H1 (cell line): ENCODE data around the gene NTNG2. TPM values are rescaled to one million over a fixed set of nuclear protein-coding genes. Genes with fewer than 3 reads are reported as not detected.

Source experiments
- CTCF ChIA-PET: fragments of 300-600 bp; sonication (Branson Sonifier 250); formaldehyde crosslinking; loops from one replicate; lab custom pipeline; 2021; ENCODE audit not compliant: partially characterized antibody; lab: Charles Lee
- POLR2A ChIA-PET: fragments of 300-600 bp; sonication (Branson Sonifier 250); formaldehyde crosslinking; loops from one replicate; lab custom pipeline; 2021; ENCODE audit warnings: inconsistent platforms; ENCODE audit not compliant: partially characterized antibody; lab: Charles Lee
- DNase-seq, 2 experiments: peaks; one replicate each; pipeline versions ENCODE4 v3.0.0 to v3.0.0-alpha.2; 2010 to 2022; ENCODE audit warnings: low spot score in 2 of 2, low read depth in 1 of 2, mixed read lengths in 1 of 2
- FAIRE-seq: peaks from 2 replicates; lab custom pipeline; 2011; peaks lifted over from hg19 to GRCh38; lab: Jason Lieb, UNC
- H2AFZ ChIP-seq: 2 replicates; pipeline ENCODE4 v1.8.1; 2012; ENCODE audit warnings: low read length, inconsistent platforms
- H2AK5ac ChIP-seq: 2 replicates; pipeline ENCODE4 v1.6.1; 2013; ENCODE audit warnings: low read depth, low read length
- H2BK120ac ChIP-seq: replicated peaks from 2 replicates; pipeline ENCODE3; 2013; ENCODE audit warnings: low read depth, low read length, inconsistent platforms
- H2BK12ac ChIP-seq: 2 replicates; pipeline ENCODE4 v1.6.1; 2013; ENCODE audit warnings: low read depth, low read length
- H2BK15ac ChIP-seq: 2 replicates; pipeline ENCODE4 v1.6.1; 2013; ENCODE audit warnings: low read length
- H2BK20ac ChIP-seq: 2 replicates; pipeline ENCODE4 v1.6.1; 2013; ENCODE audit warnings: low read length
- H2BK5ac ChIP-seq: 2 replicates; pipeline ENCODE4 v1.6.1; 2013; ENCODE audit warnings: low read depth, low read length
- H3K14ac ChIP-seq: 2 replicates; pipeline ENCODE4 v1.6.1; 2013; ENCODE audit warnings: inconsistent platforms; ENCODE audit not compliant: insufficient read length
- H3K18ac ChIP-seq: 2 replicates; pipeline ENCODE4 v1.6.1; 2013; ENCODE audit warnings: low read length; ENCODE audit errors: extremely low read depth
- H3K23ac ChIP-seq: 2 replicates; pipeline ENCODE4 v1.6.1; 2013; ENCODE audit warnings: inconsistent platforms; ENCODE audit not compliant: insufficient read length
- H3K23me2 ChIP-seq: 2 replicates; pipeline ENCODE4 v1.6.1; 2013; ENCODE audit warnings: low read depth, low read length
- H3K27ac ChIP-seq: 2 replicates; pipeline ENCODE4 v1.6.1; 2011; ENCODE audit warnings: low read depth, low read length, inconsistent platforms
- H3K27me3 ChIP-seq, 4 experiments: replicated peaks in 1 of 4; 1 replicate in 1 of 4; 2 replicates in 3 of 4; pipeline versions ENCODE4 v1.6.1 to v1.8.1; 2011 to 2013; ENCODE audit warnings: low read length in 3 of 4, mild to moderate bottlenecking in 3 of 4, inconsistent platforms in 2 of 4, mixed read lengths in 2 of 4, moderate library complexity in 1 of 4; ENCODE audit not compliant: control insufficient read depth in 3 of 4, insufficient read depth in 3 of 4; ENCODE audit errors: extremely low read depth in 1 of 4
- H3K36me3 ChIP-seq, 4 experiments: 2 replicates each; pipeline versions ENCODE4 v1.6.1 to v1.8.1; 2011 to 2013; ENCODE audit warnings: mild to moderate bottlenecking in 4 of 4, low read length in 3 of 4, moderate library complexity in 2 of 4, control low read depth in 1 of 4, inconsistent platforms in 1 of 4; ENCODE audit not compliant: insufficient read depth in 4 of 4, control insufficient read depth in 2 of 4
- H3K4ac ChIP-seq: replicated peaks from 2 replicates; pipeline ENCODE3; 2013; ENCODE audit warnings: low read length, low read depth, mixed read lengths, inconsistent platforms; ENCODE audit not compliant: insufficient read length
- H3K4me1 ChIP-seq, 4 experiments: replicated peaks in 1 of 4; 1 replicate in 1 of 4; 2 replicates in 3 of 4; pipeline versions ENCODE4 v1.6.1 to v1.8.1; 2011 to 2013; ENCODE audit warnings: low read length in 3 of 4, inconsistent platforms in 2 of 4, mixed read lengths in 1 of 4; ENCODE audit not compliant: insufficient read depth in 4 of 4, control insufficient read depth in 3 of 4
- H3K4me2 ChIP-seq, 2 experiments: 2 replicates each; pipeline versions ENCODE4 v1.6.1 to v1.8.1; 2011 to 2013; ENCODE audit warnings: low read depth in 2 of 2, low read length in 2 of 2, control low read depth in 1 of 2, inconsistent platforms in 1 of 2, mild to moderate bottlenecking in 1 of 2; ENCODE audit not compliant: insufficient read depth in 1 of 2
- H3K4me3 ChIP-seq, 4 experiments: fragments of 200-600, 300-600 bp in 1 of 4; sonication (generic), shearing (Covaris generic), sonication (Bioruptor Twin) in 1 of 4; 2 replicates each; pipeline versions ENCODE4 v1.5.1 to v1.8.1; 2011 to 2016; ENCODE audit warnings: low read length in 4 of 4, low read depth in 3 of 4, control low read depth in 2 of 4, inconsistent platforms in 2 of 4, mild to moderate bottlenecking in 2 of 4, mixed read lengths in 1 of 4, moderate library complexity in 1 of 4; ENCODE audit not compliant: insufficient read depth in 2 of 4; ENCODE audit errors: extremely low read depth in 1 of 4
- H3K56ac ChIP-seq: replicated peaks from 2 replicates; pipeline ENCODE3; 2013; ENCODE audit warnings: low read depth, mild to moderate bottlenecking, mixed read lengths, low read length, inconsistent platforms; ENCODE audit not compliant: insufficient read length
- H3K79me1 ChIP-seq: 2 replicates; pipeline ENCODE4 v1.6.1; 2013; ENCODE audit warnings: low read depth, low read length, control low read depth
- H3K79me2 ChIP-seq, 2 experiments: 2 replicates each; pipeline versions ENCODE4 v1.6.1 to v1.8.1; 2012 to 2013; ENCODE audit warnings: low read length in 2 of 2, mild to moderate bottlenecking in 2 of 2, inconsistent platforms in 1 of 2; ENCODE audit not compliant: insufficient read depth in 2 of 2, control insufficient read depth in 1 of 2
- H3K9ac ChIP-seq, 4 experiments: replicated peaks in 1 of 4; 1 replicate in 1 of 4; 2 replicates in 3 of 4; pipeline versions ENCODE4 v1.6.1 to v1.8.1; 2011 to 2013; ENCODE audit warnings: low read depth in 3 of 4, low read length in 3 of 4, control low read depth in 2 of 4, mild to moderate bottlenecking in 2 of 4, moderate library complexity in 2 of 4, inconsistent platforms in 1 of 4; ENCODE audit errors: extremely low read depth in 1 of 4
- H3K9me3 ChIP-seq, 2 experiments: 2 replicates each; pipeline versions ENCODE4 v1.6.1 to v1.8.1; 2012 to 2013; ENCODE audit warnings: mild to moderate bottlenecking in 2 of 2, moderate library complexity in 2 of 2, control low read depth in 1 of 2, inconsistent platforms in 1 of 2, low read depth in 1 of 2, low read length in 1 of 2, mixed read lengths in 1 of 2; ENCODE audit not compliant: insufficient read depth in 2 of 2
- H4K20me1 ChIP-seq, 2 experiments: replicated peaks in 1 of 2; 2 replicates each; pipeline versions ENCODE3 to v1.8.1; 2011 to 2013; ENCODE audit warnings: inconsistent platforms in 2 of 2, low read length in 2 of 2, mild to moderate bottlenecking in 1 of 2; ENCODE audit not compliant: insufficient read depth in 2 of 2, control insufficient read depth in 1 of 2
- H4K5ac ChIP-seq: 2 replicates; pipeline ENCODE4 v1.6.1; 2013; ENCODE audit warnings: low read length, low read depth, mixed read lengths, inconsistent platforms; ENCODE audit not compliant: insufficient read length
- H4K8ac ChIP-seq: 2 replicates; pipeline ENCODE4 v1.8.0; 2013; ENCODE audit warnings: mild to moderate bottlenecking, moderate library complexity, low read length, inconsistent platforms; ENCODE audit not compliant: insufficient read depth; ENCODE audit errors: extremely low read depth
- H4K91ac ChIP-seq: replicated peaks from 2 replicates; pipeline ENCODE3; 2013; ENCODE audit warnings: low read length, mixed read lengths, inconsistent platforms; ENCODE audit not compliant: insufficient read length
- CTBP2 ChIP-seq: IDR thresholded peaks from 2 replicates; pipeline ENCODE4 v1.7.0; 2011; ENCODE audit warnings: borderline replicate concordance, mild to moderate bottlenecking, moderate library complexity, mixed read lengths, low read length; ENCODE audit not compliant: insufficient read depth, insufficient read length
- EP300 ChIP-seq, 2 experiments: IDR thresholded peaks; 1 replicate in 1 of 2; 2 replicates in 1 of 2; pipeline ENCODE4 v1.6.1; 2011 to 2012; ENCODE audit warnings: low read depth in 2 of 2, low read length in 2 of 2, mild to moderate bottlenecking in 2 of 2, borderline replicate concordance in 1 of 2, inconsistent platforms in 1 of 2, moderate library complexity in 1 of 2
- EZH2 ChIP-seq: fragments of 200-600 bp; sonication (generic); IDR thresholded peaks from 2 replicates; pipeline ENCODE4 v1.7.1; 2012; ENCODE audit warnings: low read depth, mild to moderate bottlenecking, moderate library complexity, low read length, inconsistent platforms; ENCODE audit not compliant: severe bottlenecking
- HDAC6 ChIP-seq: IDR thresholded peaks from one replicate; pipeline ENCODE4 v1.7.1; 2012; ENCODE audit warnings: low read depth, mild to moderate bottlenecking, inconsistent platforms, low read length, moderate library complexity
- KDM4A ChIP-seq: IDR thresholded peaks from one replicate; pipeline ENCODE4 v1.7.1; 2012; ENCODE audit warnings: low read depth, mild to moderate bottlenecking, moderate library complexity, low read length, inconsistent platforms; ENCODE audit not compliant: severe bottlenecking
- SAP30 ChIP-seq: fragments of 300-600 bp; sonication (generic); IDR thresholded peaks from 2 replicates; pipeline ENCODE4 v1.7.1; 2012; ENCODE audit warnings: low read length, moderate library complexity, mild to moderate bottlenecking, inconsistent platforms; ENCODE audit not compliant: insufficient read depth, insufficient replicate concordance
- SP1 ChIP-seq: IDR thresholded peaks from 2 replicates; pipeline ENCODE4 v1.6.1; 2011; ENCODE audit warnings: low read depth, low read length
- TBP ChIP-seq: IDR thresholded peaks from 2 replicates; pipeline ENCODE4 v1.6.1; 2011; ENCODE audit warnings: low read depth, low read length, improper control_type of control experiment
- USF2 ChIP-seq: IDR thresholded peaks from 2 replicates; pipeline ENCODE4 v1.6.1; 2011; ENCODE audit warnings: low read length, improper control_type of control experiment
- WGBS, 2 experiments: shearing (Covaris generic) in 1 of 2; methylation state at CpG; one replicate each; pipeline versions ENCODE4 v1.1.6 to v1.1.7; 2013 to 2015; ENCODE audit warnings: low lambda C conversion rate in 2 of 2, mixed read lengths in 2 of 2, inconsistent platforms in 1 of 2, low coverage in 1 of 2, missing lambda C conversion rate in 1 of 2; ENCODE audit not compliant: insufficient replicate concordance in 2 of 2, insufficient coverage in 1 of 2, insufficient read length in 1 of 2; ENCODE audit errors: extremely low coverage in 1 of 2, missing lambda C conversion rate in 1 of 2; 5-methylcytosine and 5-hydroxymethylcytosine counted together
- polyA plus RNA-seq, 7 experiments: library from polyadenylated mRNA; depleted of rRNA in 3 of 7; stranded (reverse) in 5 of 7; unstranded in 2 of 7; fragments of >200 nt in 5 of 7; fragments of 200-250 nt in 2 of 7; gene quantifications; 1 replicate in 5 of 7; 2 replicates in 1 of 7; 4 replicates in 1 of 7; pipeline versions ENCODE4 v1.2.1 to v1.2.3, GENCODE V29; 2011 to 2013; ENCODE audit warnings: missing spikeins in 2 of 7, mixed read lengths in 2 of 7
- total RNA-seq: library from RNA; stranded (reverse); fragmentation: NEBNext Ultra II Directional; extraction: Animal tissue kit (Norgen Biotek cat#: 25700); gene quantifications from 2 replicates; pipeline ENCODE4 v1.2.1, GENCODE V29; 2021
- TF ChIP-seq, protein P1 (sequence below): IDR thresholded peaks from 2 replicates; pipeline ENCODE4 v1.6.1; 2012; ENCODE audit warnings: inconsistent platforms

NTNG2 gene
- total and polyA plus RNA-seq, 2 of the 8 experiments (the other 6 are each of a cell fraction or from before 2014, with no cell fraction given) = 1.4 to 1.5 TPM

DNA sequence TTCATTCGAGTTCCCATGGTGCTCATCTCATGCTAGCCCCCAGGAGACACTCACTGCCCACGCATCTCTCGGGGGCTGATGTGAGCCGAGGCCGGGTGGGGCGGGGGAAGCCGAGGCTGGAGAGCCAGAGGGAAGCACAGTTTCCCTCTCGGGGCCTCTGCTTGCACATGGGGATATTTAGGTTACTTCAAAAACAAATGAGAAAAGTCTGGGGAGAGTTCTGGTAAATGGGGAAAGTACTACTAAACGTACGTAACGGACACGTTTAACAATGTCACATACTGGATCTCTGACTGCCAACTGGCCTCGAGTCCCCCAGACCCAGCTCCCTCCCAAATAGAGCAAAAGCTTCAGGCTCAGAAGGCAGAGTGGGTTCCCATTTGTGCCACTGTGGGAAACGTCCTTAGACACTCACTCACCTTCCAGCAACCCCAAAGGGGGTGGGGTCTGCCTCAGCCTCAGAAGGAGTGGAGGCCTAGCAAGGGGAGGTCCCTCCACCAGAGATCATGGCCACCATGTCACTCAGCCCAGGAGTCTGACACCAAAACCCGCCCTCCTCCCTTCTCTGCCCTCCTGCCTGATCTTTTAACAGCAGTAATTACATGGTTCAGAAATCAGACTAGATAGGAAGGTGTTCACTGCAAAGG lies 33.8 kb upstream of the NTNG2 start:
- no peak overlapping the region for H4K91ac ChIP-seq
- TF ChIP-seq HDAC6 = no peak
- no peak for TF ChIP-seq EZH2
- no peak for TF ChIP-seq SP1
- no peak for TF ChIP-seq SAP30
- no peak for TF ChIP-seq CTBP2
- no peak for TF ChIP-seq USF2
- no peak for TF ChIP-seq TBP
- no peak for TF ChIP-seq KDM4A
- TF ChIP-seq, protein P1, sequence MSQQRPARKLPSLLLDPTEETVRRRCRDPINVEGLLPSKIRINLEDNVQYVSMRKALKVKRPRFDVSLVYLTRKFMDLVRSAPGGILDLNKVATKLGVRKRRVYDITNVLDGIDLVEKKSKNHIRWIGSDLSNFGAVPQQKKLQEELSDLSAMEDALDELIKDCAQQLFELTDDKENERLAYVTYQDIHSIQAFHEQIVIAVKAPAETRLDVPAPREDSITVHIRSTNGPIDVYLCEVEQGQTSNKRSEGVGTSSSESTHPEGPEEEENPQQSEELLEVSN = no peak
- TF ChIP-seq EP300 (IDR thresholded peaks at IDR 0.05; ENCODE audit: borderline replicate concordance in 1 of 2, low read depth in 2 of 2, low read length in 2 of 2) = no peak

More for the DNA sequence above, 33.8 kb upstream of the NTNG2 start:
- H2BK15ac ChIP-seq = no peak overlapping the region
- H3K27me3 ChIP-seq = no peaks in the 10 kb centered on the region
- H3K18ac ChIP-seq = 0 out of 2 replicates have a peak overlapping the region, but pooled peaks have one; percentile 14
- no peaks in the 10 kb centered on the region for H4K20me1 ChIP-seq
- H3K14ac ChIP-seq = no peak overlapping the region
- no peak overlapping the region for H3K9ac ChIP-seq
- H3K4me2 ChIP-seq = no peak overlapping the region
- H2BK20ac ChIP-seq = peak overlapping the region; percentile 72; the same call in 1 of the 2 replicates
- WGBS, 2 experiments = 87% methylated on average over 15 of the region's 15 CpGs; no CpG with 5 or more reads in 1 of the 2 experiments
- H2BK120ac ChIP-seq = no peak overlapping the region
- no peak overlapping the region for H3K56ac ChIP-seq
- ChIA-PET CTCF (interaction anchor here (0.6 kb wide), 1 partner anchor 309 kb away, joined by 3 read pairs; no protein-coding TSS in a partner anchor), POLR2A (interaction anchor here (0.7 kb wide), 1 partner anchor 9 kb away, joined by 3 read pairs; no protein-coding TSS in a partner anchor)
- FAIRE-seq = no peak
- H2AK5ac ChIP-seq = no peak overlapping the region
- H3K9me3 ChIP-seq = no peaks in the 10 kb centered on the region
- H3K4ac ChIP-seq = no peak overlapping the region
- no peak for DNase-seq
- H2AFZ ChIP-seq = no peak overlapping the region
- no peak overlapping the region for H3K27ac ChIP-seq
- H4K5ac ChIP-seq = no peak overlapping the region
- H3K23ac ChIP-seq = no peak overlapping the region
- H3K79me1 ChIP-seq = no peaks in the 10 kb centered on the region
- no peak overlapping the region for H4K8ac ChIP-seq
- H3K36me3 ChIP-seq = no peaks in the 10 kb centered on the region
- peaks cover 20 to 25% (median 23%) of the 10 kb centered on the region in 4 experiments for H3K4me1 ChIP-seq
- H3K79me2 ChIP-seq = no peaks in the 10 kb centered on the region
- H3K4me3 ChIP-seq = no peak overlapping the region
- no peak overlapping the region; the same call in 1 of the 2 replicates for H2BK5ac ChIP-seq
- no peaks in the 10 kb centered on the region for H3K23me2 ChIP-seq
- peak overlapping the region; percentile 55; the same call in 1 of the 2 replicates for H2BK12ac ChIP-seq
